CD14-positive monocyte (primary cell): ENCODE data around the gene ESPNL. TPM values are rescaled to one million over a fixed set of nuclear protein-coding genes. Genes with fewer than 3 reads are reported as not detected.

Experiments
- DNase-seq, 3 donors: peaks; one replicate each; pipeline ENCODE4 v3.0.0-alpha.2; 2011 to 2022
- H2AFZ ChIP-seq: 2 replicates; pipeline ENCODE4 v1.6.0; 2012; ENCODE audit warnings: mild to moderate bottlenecking, low read depth, low read length, inconsistent platforms; ENCODE audit not compliant: insufficient read depth, poor library complexity, severe bottlenecking
- H3K27ac ChIP-seq, 2 donors: 1 replicate in 1 of 2; 2 replicates in 1 of 2; pipeline ENCODE4 v1.5.1; 2012 to 2013; ENCODE audit warnings: low read length in 2 of 2, control low read depth in 1 of 2, inconsistent platforms in 1 of 2, low read depth in 1 of 2, mild to moderate bottlenecking in 1 of 2
- H3K27me3 ChIP-seq, 2 donors: one replicate each; pipeline versions ENCODE4 v1.6.0 to v1.6.1; 2011 to 2013; ENCODE audit warnings: low read length in 2 of 2; ENCODE audit not compliant: control insufficient read depth in 2 of 2, insufficient read depth in 2 of 2
- H3K36me3 ChIP-seq, 2 donors: replicated peaks in 1 of 2; 1 replicate in 1 of 2; 2 replicates in 1 of 2; pipeline versions ENCODE4 v1.5.1 to v1.6.1; 2012 to 2013; ENCODE audit warnings: low read length in 2 of 2, control low read depth in 1 of 2, inconsistent platforms in 1 of 2, mild to moderate bottlenecking in 1 of 2; ENCODE audit not compliant: insufficient read depth in 2 of 2, control insufficient read depth in 1 of 2
- H3K4me1 ChIP-seq, 2 donors: 1 replicate in 1 of 2; 2 replicates in 1 of 2; pipeline versions ENCODE4 v1.5.1 to v1.6.1; 2012 to 2013; ENCODE audit warnings: low read length in 2 of 2, control low read depth in 1 of 2, inconsistent platforms in 1 of 2, mild to moderate bottlenecking in 1 of 2, moderate library complexity in 1 of 2; ENCODE audit not compliant: insufficient read depth in 2 of 2, control insufficient read depth in 1 of 2
- H3K4me2 ChIP-seq: replicated peaks from 2 replicates; pipeline ENCODE3; 2012; ENCODE audit warnings: low read length, moderate library complexity, mild to moderate bottlenecking; ENCODE audit not compliant: poor library complexity, severe bottlenecking; ENCODE audit errors: extremely low read depth
- H3K4me3 ChIP-seq, 3 experiments: fragments of 200-600 bp in 1 of 3; sonication (generic) in 1 of 3; replicated peaks in 1 of 3; 1 replicate in 2 of 3; 2 replicates in 1 of 3; pipeline ENCODE4 v1.5.1; 2011 to 2013; ENCODE audit warnings: low read length in 3 of 3, mild to moderate bottlenecking in 3 of 3, control low read depth in 2 of 3, low read depth in 2 of 3, inconsistent platforms in 1 of 3, moderate library complexity in 1 of 3
- H3K79me2 ChIP-seq: 2 replicates; pipeline ENCODE4 v1.6.0; 2012; ENCODE audit warnings: mild to moderate bottlenecking, control low read depth, inconsistent platforms, low read length, moderate library complexity; ENCODE audit not compliant: insufficient read depth
- H3K9ac ChIP-seq: 2 replicates; pipeline ENCODE4 v1.6.0; 2017; ENCODE audit warnings: low read length, mild to moderate bottlenecking; ENCODE audit not compliant: insufficient read depth, poor library complexity, severe bottlenecking
- H3K9me3 ChIP-seq, 2 donors: replicated peaks in 1 of 2; 1 replicate in 1 of 2; 2 replicates in 1 of 2; pipeline versions ENCODE4 v1.5.1 to v1.6.1; 2012 to 2013; ENCODE audit warnings: low read length in 2 of 2, control low read depth in 1 of 2; ENCODE audit not compliant: control insufficient read depth in 1 of 2, insufficient read depth in 1 of 2
- H4K20me1 ChIP-seq: 2 replicates; pipeline ENCODE4 v1.6.0; 2012; ENCODE audit warnings: mild to moderate bottlenecking, low read length, control low read depth, moderate library complexity; ENCODE audit not compliant: insufficient read depth
- H3K27ac Mint-ChIP-seq, 7 donors: one replicate each; pipeline ENCODE4 v1.8.0; 2020; ENCODE audit warnings: mild to moderate bottlenecking in 7 of 7, mixed read lengths in 7 of 7, moderate library complexity in 6 of 7, inconsistent platforms in 2 of 7
- H3K27me3 Mint-ChIP-seq, 3 donors: one replicate each; pipeline ENCODE4 v1.8.0; 2021 to 2022; ENCODE audit warnings: low read depth in 3 of 3, mild to moderate bottlenecking in 3 of 3, mixed read lengths in 3 of 3, moderate library complexity in 3 of 3, inconsistent platforms in 1 of 3
- H3K36me3 Mint-ChIP-seq, 2 donors: one replicate each; pipeline ENCODE4 v1.8.0; 2020; ENCODE audit warnings: mixed read lengths in 2 of 2, inconsistent platforms in 1 of 2, mild to moderate bottlenecking in 1 of 2
- H3K4me1 Mint-ChIP-seq: one replicate; pipeline ENCODE4 v1.8.0; 2020; ENCODE audit warnings: mild to moderate bottlenecking, mixed read lengths
- H3K4me3 Mint-ChIP-seq, 2 donors: one replicate each; pipeline ENCODE4 v1.8.0; 2020; ENCODE audit warnings: mild to moderate bottlenecking in 2 of 2, mixed read lengths in 2 of 2, moderate library complexity in 1 of 2
- H3K9me3 Mint-ChIP-seq, 7 donors: one replicate each; pipeline ENCODE4 v1.8.0; 2020 to 2022; ENCODE audit warnings: mixed read lengths in 7 of 7, mild to moderate bottlenecking in 6 of 7, moderate library complexity in 6 of 7, inconsistent platforms in 2 of 7
- WGBS: methylation state at CpG from one replicate; pipeline ENCODE4 v1.1.5; 2013; ENCODE audit warnings: missing lambda C conversion rate; ENCODE audit not compliant: insufficient coverage; 5-methylcytosine and 5-hydroxymethylcytosine counted together
- intact Hi-C, 2 donors: fragments of 100-400 bp; cut with micrococcal nuclease; formaldehyde crosslinking; loops; one replicate each; pipeline versions ENCODE4 v1.15.0 to v1.15.1; 2023
- polyA plus RNA-seq, 3 donors: library from polyadenylated mRNA; depleted of rRNA in 1 of 3; unstranded in 2 of 3; stranded (reverse) in 1 of 3; fragments of 300-500 nt in 2 of 3; fragments of >200 nt in 1 of 3; fragmentation: Illumina TruSeq in 2 of 3; gene quantifications; 1 replicate in 2 of 3; 2 replicates in 1 of 3; pipeline ENCODE4 v1.2.3, GENCODE V29; 2012 to 2021
- TF ChIP-seq, protein P1 (sequence below): fragments of 200-600 bp; IDR thresholded peaks from one replicate; pipeline ENCODE4 v1.8.0; 2022; ENCODE audit warnings: antibody characterized with exemption, mild to moderate bottlenecking

Gene ESPNL
- polyA plus RNA-seq, 3 donors: not detected

GRCh38 chr2:238127165-238128060, 27.3 kb downstream of the ESPNL start:
- H3K27me3 Mint-ChIP-seq: peaks cover 0 to 1% (median 0%) of the 10 kb centered on the region in 3 donors
- 68% methylated on average over 33 of the region's 36 CpGs for WGBS
- Histone ChIP-seq H3K9ac (no peak overlapping the region), H3K4me2 (no peak overlapping the region), H4K20me1 (no peaks in the 10 kb centered on the region), H3K27me3 (no peaks in the 10 kb centered on the region), H2AFZ (peak overlapping the region; percentile 47), H3K4me3 (no peak overlapping the region), H3K79me2 (no peaks in the 10 kb centered on the region), H3K36me3 (no peaks in the 10 kb centered on the region), H3K27ac (no peak overlapping the region), H3K4me1 (peaks cover 0 to 3% of the 10 kb centered on the region in 2 donors), H3K9me3 (no peaks in the 10 kb centered on the region)
- no peak overlapping the region for H3K27ac Mint-ChIP-seq
- no peaks in the 10 kb centered on the region for H3K4me1 Mint-ChIP-seq
- DNase-seq: no peak
- intact Hi-C loops: no loop called here
- H3K9me3 Mint-ChIP-seq: no peaks in the 10 kb centered on the region
- no peak overlapping the region for H3K4me3 Mint-ChIP-seq
- TF ChIP-seq, protein P1, sequence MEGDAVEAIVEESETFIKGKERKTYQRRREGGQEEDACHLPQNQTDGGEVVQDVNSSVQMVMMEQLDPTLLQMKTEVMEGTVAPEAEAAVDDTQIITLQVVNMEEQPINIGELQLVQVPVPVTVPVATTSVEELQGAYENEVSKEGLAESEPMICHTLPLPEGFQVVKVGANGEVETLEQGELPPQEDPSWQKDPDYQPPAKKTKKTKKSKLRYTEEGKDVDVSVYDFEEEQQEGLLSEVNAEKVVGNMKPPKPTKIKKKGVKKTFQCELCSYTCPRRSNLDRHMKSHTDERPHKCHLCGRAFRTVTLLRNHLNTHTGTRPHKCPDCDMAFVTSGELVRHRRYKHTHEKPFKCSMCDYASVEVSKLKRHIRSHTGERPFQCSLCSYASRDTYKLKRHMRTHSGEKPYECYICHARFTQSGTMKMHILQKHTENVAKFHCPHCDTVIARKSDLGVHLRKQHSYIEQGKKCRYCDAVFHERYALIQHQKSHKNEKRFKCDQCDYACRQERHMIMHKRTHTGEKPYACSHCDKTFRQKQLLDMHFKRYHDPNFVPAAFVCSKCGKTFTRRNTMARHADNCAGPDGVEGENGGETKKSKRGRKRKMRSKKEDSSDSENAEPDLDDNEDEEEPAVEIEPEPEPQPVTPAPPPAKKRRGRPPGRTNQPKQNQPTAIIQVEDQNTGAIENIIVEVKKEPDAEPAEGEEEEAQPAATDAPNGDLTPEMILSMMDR: no peak
- no peaks in the 10 kb centered on the region for H3K36me3 Mint-ChIP-seq

- Histone ChIP-seq H2AFZ (no peak overlapping the region), H3K4me1 (peaks cover 0 to 3% of the 10 kb centered on the region in 2 donors), H3K36me3 (no peaks in the 10 kb centered on the region), H3K79me2 (no peaks in the 10 kb centered on the region), H3K4me2 (no peak overlapping the region), H3K4me3 (no peak overlapping the region), H3K27ac (no peak overlapping the region), H4K20me1 (no peaks in the 10 kb centered on the region), H3K9ac (no peak overlapping the region), H3K27me3 (no peaks in the 10 kb centered on the region), H3K9me3 (no peaks in the 10 kb centered on the region)
- Mint-ChIP-seq H3K9me3 (no peaks in the 10 kb centered on the region), H3K36me3 (no peaks in the 10 kb centered on the region), H3K27ac (no peak overlapping the region), H3K4me3 (no peak overlapping the region), H3K27me3 (peaks cover 0 to 1% (median 0%) of the 10 kb centered on the region in 3 donors), H3K4me1 (peaks cover under 1% of the 10 kb centered on the region)
- intact Hi-C loops: no loop called here
- TF ChIP-seq, protein P1: no peak
- WGBS: 95% methylated on average over 17 of the region's 22 CpGs
- no peak for DNase-seq
Measured at GRCh38 chr2:238128061-238128440, 27.9 kb downstream of the ESPNL start.
